Keratinocyte (primary cell): ENCODE data around the gene DNAAF8.

Experiments
- EZH2 ChIP-seq: IDR thresholded peaks from one replicate; pipeline ENCODE4 v1.6.1; 2012; ENCODE audit warnings: inconsistent platforms, mild to moderate bottlenecking, low read length, moderate library complexity
- TF ChIP-seq, protein P1 (sequence below), 3 experiments: IDR thresholded peaks in 1 of 3; conservative IDR thresholded peaks in 1 of 3; optimal IDR thresholded peaks in 1 of 3; 2 replicates in 2 of 3; 3 replicates in 1 of 3; pipeline versions ENCODE3 to v1.5.1; 2011; ENCODE audit warnings: low read length in 3 of 3, mild to moderate bottlenecking in 3 of 3, moderate library complexity in 2 of 3, control low read depth in 1 of 3, inconsistent platforms in 1 of 3; ENCODE audit not compliant: insufficient read depth in 2 of 3; ENCODE audit errors: extremely low read depth in 1 of 3

- TF ChIP-seq, protein P1, sequence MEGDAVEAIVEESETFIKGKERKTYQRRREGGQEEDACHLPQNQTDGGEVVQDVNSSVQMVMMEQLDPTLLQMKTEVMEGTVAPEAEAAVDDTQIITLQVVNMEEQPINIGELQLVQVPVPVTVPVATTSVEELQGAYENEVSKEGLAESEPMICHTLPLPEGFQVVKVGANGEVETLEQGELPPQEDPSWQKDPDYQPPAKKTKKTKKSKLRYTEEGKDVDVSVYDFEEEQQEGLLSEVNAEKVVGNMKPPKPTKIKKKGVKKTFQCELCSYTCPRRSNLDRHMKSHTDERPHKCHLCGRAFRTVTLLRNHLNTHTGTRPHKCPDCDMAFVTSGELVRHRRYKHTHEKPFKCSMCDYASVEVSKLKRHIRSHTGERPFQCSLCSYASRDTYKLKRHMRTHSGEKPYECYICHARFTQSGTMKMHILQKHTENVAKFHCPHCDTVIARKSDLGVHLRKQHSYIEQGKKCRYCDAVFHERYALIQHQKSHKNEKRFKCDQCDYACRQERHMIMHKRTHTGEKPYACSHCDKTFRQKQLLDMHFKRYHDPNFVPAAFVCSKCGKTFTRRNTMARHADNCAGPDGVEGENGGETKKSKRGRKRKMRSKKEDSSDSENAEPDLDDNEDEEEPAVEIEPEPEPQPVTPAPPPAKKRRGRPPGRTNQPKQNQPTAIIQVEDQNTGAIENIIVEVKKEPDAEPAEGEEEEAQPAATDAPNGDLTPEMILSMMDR (optimal IDR thresholded peaks at IDR 0.05 in 1 of 3, IDR thresholded peaks at IDR 0.05 in 1 of 3, conservative IDR thresholded peaks at IDR 0.05 in 1 of 3; ENCODE audit: extremely low read depth in 1 of 3, insufficient read depth in 2 of 3, low read length in 3 of 3), result no peak
- no peak for TF ChIP-seq EZH2
Observed at GRCh38 chr16:4700997-4701743, 33.2 kb upstream of the DNAAF8 start.
